ENCODE results near the gene COL17A1.

COL17A1 gene

DNA sequence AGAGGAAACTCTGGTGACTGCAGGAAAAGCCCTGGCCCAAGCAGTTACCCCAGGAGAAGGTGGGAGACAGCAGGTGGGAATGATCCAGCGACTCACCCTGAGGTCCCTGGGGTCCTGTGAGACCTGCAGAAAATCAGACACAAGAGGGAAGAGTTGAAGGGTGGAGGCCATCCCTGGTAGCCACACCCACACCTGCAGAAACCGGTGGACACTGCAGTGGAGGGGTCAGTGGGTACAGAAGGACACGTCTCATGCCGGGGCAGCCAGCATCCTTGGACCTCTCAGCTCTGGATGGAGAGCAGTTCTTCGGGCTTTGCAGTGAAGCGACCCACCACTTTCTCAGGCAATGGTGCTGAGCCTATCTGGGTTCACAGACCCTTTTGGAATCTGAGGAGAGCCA, 39.0 kb downstream of the COL17A1 start:
- no peak for FAIRE-seq

DNA sequence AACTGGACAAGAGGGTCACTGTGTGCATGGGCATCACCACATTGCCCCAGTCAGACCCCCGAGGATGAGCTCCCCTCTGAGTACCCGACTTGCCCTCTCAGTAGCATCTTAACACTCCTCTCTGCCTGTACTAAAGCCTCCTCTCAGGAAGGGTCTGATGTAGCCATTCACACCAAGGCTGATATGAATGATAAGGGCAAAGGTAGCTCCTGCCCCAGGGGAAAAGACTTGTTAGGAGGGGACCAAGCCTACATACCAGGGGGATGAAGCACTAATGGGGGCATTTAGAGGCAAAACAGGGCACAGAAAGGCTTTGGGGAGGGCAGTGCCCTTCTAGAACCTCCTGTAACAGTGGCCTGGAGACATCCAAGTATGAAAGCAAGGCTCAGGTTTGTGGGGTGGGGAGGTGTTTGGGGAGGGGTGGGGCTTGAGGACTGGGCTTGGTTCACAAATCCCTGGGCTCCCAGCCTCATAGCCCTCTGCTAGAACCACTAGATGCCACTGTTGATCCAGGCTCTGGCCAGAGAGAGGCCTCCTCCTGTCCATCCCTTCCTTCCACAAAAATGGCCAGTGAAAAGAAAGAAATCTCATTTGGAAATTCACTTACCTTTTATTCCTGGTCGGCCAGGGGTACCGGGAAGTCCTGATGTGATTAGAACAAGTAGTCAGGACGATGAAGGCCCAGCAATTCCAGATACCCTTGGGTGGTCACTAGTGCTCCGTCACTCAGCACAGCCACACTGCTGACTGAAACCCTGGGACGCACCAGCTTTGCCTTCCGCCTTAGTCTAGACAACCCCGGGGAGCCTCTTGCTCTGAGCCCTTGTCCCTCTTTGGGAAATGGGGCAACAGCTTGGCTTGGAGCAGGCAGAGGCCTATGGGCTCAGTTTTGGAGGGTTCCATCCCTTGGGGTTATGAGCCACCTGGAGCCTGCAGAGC, 40.3 kb downstream of the COL17A1 start:
- FAIRE-seq, result no peak

DNA sequence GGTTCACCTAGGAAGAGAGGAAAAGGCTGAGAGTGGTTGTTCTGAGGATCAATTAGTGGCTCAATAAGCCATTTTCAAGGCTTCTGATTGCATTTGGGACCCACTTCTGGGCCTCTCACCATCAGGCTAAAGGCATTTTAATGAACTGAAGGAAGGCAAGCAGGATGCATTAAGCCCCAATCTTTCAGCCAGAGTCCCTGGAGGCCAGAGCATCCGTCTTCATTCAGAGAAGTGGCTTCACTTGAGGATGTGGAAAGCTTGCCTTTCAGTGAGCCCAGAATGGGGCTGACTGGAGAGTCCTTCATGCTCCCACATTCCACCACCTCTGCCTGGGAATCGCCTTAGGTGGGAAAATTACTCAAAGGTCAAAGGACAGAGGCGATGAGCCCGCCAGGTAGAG, 41.8 kb downstream of the COL17A1 start:
- no peak for FAIRE-seq

DNA sequence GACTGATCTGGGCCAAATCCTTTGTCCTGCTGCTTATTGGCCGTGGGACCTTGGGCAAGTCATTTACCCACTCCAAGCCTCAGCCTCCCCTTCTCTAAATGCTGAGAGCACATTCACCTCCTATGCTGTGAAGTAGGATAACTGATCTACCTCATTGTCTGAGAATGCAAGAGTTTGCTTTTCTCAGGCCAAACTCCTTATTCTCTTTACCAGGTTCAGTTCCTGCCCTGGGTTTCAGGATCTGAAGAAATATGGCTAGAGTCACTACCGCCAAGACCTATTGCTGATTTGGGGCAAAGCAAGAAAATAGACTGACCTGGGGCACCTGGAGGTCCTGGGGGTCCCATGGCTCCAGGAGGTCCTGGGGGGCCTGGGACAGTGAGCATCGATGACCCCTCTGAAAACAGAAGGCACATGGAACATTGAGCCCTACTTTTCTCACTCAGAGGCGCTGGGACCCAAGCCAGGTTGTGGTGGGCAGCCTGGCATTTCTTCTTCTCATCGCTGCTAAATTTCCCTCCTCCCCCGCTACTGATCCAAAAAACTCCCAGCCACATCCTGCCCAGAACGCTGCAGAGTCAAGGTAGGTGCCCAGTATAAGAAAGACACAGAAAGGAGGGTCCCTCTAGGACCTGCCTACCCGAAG, 42.4 kb downstream of the COL17A1 start:
- no peak for FAIRE-seq

DNA sequence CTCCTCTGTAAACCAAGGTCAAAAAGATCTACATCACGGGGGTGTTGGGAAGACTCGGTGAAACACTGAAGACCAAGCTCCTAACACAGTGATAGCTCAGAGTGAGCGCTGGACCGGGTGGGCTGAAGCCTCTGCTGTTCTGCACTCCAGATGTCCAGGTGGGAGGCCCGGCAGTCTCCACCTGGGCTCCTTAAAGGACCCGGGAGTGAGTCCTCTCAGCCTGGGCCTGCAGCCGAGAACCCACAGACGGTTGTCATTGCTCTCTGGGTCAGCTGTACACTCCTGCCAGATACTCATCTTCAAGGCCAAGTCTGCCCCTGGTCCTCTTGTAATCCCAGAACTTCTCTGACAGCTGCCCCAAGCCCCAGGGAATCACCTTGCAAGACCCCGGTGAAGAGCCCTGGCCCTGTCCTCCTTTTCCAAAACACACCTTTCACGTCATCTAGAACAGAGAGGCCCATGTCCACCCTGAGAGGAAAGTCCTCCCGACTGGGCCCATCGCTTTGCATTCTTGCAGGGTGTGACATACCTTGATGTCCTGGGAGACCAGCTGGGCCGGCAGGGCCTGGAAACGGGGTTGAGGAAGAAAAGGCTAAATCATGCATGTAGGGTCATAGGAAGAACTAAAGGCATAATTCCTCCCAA, 43.7 kb downstream of the COL17A1 start:
- FAIRE-seq, result no peak

DNA sequence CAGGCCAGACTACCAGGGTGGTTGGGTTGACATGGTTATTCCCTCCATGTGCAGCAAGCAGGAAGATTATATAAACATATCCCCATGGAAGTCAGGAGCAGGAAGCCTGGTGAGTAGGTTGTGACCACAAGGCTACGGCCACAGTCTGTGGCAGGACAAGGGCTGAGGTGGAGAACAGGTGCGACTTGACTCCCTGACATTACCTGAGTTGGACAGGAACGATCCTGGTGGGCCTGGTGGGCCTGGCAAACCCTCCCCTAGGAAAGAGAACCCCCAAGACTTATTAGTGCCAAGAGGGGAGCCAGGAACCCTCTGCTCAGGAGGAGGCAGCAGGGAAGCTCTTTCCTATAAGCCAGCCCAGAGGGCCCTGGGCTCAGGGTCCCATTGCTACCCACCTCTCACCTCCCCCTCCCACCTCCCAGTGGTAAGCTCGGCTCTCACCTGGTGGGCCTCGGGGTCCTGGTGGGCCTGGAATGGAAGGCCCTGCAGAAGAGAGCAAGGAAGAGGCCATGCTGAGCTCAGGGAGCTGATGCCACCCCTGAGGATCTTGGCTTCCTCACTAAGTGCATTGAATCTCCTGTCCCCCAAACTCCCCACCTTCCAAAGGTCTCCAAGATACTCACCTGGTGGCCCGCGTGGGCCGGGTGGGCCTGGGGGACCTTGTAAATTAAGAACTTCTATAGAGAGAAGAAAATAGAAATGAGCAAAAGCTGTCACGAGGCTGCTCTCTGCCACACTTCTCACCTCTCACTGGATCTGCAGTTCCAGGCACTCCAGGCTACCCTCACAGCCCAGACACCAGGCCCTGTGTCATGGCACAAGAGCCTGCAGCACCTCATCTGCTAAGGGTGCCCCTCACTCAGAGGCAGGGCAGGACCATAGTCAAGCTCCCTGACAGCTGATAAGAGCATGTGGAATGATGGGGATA, 44.6 kb downstream of the COL17A1 start:
- no peak for FAIRE-seq

DNA sequence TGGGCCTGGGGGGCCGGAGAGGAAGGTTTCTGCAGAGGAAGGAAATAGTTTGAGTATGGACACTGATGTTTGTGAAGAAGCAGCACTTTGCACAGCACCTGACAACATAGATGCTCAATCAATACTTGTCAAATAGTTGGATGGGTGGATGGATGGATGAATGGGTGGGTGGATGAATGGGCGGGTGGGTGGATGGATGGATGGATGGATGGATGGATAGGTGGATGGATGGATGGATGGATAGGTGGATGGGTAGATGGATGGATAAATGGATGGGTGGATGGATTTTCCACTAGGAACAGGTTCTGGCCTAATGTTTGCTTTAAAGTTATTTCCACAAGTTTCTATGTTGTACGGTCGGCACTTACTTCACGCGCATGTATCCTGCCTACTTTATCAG, 45.3 kb downstream of the COL17A1 start:
- no peak for FAIRE-seq

DNA sequence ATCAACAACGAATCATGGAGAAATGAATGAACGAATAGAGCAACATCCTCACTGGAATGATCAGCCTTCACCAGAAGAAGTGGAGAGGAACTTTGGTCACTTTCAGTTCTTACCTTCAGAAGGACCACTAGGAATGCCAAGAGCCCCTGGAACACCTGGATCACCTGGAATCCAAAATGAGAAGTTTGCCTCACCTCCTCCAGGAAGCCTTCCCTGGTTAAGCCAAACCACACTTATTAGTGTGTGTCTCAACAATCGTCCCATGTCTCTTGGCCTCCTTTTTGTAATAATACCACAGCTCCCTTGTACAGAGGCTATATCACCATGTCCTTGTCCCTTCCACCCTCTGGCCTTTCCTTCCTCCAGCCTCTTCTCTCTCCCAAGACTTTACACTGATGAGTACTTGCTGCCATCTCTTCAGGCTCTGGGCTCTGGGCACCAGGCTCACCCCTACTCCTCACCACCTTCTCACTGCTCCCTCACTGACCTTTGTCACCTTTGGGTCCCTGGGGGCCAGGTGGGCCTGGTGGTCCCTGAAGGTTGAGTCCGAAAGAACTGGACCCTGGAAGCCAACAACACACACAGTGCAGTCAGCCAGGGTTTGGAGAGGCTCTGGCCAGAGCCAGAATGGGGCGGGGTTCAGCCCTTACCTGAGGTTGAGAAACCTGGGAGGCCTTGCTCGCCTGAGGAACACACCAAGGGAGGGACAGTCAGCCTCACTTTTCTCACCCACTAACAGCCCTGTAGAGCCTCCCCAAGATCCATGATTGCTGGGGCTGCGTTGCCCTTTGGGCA, 46.5 kb downstream of the COL17A1 start:
- no peak for FAIRE-seq

DNA sequence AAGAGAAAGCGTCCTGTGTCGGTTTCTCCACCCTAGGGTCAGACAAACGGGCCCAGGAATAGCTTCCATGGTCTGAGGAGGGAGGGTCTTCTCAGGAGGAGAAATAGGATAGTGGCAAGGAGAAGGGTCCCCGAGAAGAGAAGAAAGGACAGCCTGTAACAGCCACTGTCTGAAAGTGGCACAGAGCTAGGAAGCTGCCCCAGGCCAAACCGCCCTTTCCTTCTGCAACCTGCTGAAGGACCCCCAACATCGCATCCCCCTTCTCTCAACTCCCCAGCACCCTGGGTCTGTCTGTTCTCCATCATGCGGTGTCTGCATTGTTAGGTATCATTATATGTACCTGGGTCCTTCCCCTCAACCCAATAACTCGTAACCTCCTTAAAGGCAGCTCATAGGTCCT, 47.1 kb downstream of the COL17A1 start:
- FAIRE-seq, result no peak

DNA sequence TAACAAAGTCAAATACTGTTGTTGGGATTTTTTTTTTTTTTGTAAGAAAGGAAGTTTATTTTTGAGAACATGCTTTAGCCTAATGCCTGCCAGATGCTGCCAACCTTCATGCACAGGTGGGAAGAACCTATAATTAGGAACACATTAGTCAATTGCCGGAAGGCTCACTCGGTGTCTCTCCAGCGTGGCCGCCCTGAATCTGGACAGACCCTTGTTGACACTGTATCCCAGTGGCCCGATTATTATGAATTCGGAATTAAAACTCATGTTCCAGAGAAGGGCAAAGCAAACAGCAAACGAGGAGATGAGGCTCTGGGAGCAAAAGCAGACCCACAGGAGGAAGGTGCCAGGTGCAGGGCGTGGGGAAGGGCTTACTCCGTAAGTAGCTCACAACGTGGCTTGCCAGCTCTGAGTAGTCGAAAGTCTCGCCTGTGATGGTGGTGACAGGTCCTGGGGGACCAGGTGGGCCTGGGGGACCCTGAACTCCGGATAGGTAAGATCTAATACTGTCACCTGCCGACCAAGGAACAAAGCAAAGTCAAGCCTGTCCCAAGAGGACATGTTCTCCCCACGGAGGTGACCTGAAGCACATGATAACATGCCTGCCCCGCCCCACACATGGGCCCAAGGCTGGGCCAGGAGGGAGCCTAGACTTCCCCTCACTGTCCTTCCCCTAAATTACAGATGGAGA, 48.3 kb downstream of the COL17A1 start:
- no peak for FAIRE-seq

DNA sequence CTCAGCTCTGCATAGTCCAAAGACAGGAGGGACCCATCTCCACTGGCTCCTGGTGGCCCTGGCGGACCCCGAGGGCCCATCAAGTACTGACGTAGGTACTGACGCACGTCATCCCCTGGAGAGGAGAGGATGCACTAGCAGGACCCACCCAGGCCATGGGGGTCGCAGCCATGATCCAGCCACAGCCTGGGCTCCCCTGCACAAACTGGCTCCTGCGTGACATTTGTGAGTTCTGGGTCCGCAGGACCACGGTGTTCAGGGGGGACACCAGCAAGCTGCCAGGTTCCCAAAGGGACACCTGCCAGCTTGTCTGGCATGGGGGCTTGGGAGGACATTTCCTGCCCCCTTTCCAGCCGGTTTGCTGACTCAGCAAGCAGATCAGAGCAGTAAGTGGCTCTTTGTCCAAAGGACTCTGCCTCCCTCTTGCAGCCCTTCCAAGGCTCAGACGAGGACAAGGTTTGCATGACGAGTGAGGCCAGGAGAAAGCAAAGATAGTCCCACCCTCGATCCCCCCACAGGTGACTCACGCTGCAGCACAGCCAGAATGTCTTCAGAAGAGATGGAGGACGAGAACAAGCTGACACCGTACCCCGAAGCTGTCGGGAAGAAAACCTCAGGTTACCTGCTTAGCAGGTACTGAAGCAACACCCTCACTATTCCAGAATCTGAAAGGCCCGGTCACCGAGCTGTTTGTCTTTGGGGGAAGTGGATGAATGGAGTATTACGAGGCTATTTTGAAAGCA, 49.0 kb downstream of the COL17A1 start:
- FAIRE-seq, result no peak

DNA sequence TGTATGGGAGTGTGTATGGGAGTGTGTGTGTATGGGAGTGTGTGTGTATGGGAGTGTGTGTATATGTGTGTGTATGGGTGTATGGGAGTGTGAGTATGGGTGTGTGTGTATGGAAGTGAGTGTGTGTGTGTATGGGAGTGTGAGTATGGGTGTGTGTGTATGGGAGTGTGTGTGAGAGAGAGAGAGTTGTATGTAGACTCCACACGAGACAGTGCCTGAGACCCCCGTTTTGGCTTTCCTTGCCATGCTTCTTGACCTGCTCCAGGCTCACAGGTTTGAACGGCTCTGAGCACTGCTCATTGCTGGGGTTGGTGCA, 49.7 kb downstream of the COL17A1 start:
- FAIRE-seq, result no peak

DNA sequence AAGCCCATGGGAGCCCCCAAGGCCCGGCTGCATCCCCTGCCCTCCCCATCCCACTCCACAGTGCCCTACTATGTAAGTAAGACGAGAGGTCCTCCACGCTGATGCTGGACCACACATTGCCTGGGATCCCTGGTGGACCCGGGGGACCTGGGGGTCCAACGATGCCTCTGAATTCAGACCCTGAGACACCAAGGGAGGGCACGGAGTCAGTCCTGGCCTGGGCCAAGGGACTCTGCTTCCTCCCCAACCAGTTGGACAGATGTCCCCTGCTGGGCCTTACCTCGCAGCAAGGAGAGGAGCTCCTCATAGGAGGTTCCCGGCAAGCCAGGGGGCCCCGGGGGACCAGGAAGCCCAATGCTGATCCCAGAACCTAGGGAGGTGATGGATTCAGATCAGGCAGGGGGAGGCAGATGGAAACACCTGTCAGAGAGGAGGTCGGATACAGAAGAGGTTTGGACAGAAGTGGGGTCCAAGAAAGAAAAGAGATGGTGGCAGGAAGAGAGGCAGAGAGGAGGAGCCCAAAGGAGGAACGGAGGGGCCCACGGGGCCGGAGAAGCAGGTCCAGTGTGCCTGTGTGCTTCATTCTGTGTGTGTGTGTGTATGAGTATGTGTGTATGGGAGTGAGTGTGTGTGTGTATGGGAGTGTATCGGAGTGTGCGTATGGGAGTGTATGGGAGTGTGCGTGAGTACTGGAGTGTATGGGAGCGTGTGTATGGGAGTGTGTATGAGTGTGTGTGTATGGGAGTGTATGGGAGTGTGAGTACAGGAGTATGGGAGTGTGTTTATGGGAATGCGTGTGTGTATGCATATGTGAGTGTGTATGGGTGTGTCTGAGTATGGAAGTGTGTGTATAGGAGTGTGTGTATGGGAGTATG, 50.2 kb downstream of the COL17A1 start:
- FAIRE-seq, result no peak

DNA sequence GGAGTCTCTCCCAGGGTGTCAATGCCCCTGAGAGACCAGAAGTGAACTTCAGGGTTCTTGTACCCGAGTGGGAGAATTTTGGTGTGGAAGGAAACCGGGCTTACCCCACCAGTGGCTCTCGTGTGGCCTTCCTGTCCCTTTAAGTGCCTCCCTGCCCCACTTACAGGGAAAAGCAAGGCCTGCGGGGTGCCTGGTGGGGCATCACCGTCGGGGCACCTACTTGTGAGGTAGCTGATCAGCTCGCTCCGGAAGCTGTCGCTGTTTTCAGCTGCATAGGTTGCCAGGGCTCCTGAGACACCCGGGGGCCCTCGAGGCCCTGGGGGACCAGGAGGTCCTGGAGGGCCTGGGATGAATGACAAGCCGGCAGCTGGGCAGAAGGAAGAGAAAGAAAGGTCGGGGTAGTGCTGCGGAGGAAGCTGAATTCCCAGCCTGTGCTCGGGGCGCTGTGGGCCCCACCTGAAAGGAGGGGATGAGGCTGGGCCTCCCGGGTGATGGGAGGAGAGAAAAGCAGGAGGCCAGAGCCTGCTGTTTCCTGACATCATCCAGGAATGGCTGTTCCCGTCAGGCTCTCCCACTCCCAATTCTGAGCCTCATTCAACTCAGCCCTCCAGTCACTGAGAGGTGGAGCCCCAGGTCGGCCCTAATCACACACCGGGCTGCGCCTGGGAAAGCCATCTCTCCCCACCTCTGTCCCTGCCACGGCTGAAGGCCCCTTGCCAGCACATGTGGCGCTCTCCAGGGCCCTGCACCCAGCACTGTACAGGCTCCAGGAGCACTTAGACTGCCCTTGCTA, 51.1 kb downstream of the COL17A1 start:
- no peak for FAIRE-seq

DNA sequence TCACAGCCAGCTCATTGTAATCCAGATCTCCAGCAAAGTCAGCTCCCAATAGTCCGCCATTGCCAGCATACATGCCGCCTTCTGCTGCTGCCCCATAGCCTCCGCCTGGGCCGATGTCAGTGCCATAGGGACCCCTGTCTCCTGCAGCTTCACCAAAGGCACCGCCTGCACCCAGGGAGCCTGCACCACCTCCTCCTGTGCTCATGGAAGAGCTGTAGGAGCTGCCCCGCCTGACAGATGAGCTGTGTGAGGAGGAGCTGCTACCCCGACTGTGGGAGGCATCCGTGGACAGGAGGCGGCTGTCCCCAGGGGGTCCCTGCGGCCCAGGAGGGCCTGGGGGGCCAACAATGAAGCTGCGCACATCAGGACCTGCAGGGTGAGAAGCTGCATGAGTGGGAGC, 51.7 kb downstream of the COL17A1 start:
- no peak for FAIRE-seq

DNA sequence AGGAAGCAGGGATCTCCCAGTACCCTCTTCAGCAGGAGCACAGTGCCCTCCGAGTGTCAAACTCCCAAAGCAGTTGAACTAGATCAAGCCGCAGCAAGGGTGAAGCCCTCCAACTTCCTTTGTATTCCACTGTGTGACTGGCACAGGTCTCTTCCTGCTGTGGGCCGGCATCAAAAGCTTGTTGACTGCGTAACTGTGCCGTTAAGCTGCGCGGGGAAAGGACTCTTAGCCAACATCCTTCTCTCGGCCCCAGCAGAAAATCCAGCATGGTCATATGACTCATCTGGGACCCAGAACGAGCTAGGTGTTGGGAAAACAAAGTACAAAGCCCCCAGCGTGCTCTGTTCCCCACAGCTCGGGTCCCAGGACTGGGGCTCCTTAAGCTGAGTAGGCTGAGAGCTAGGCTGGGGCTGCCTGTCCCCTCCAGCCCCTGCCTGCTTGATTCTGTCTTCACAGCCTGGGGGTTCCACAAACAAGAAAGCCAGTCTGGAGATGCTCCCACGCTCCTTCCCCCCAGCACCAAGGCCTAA, 52.2 kb downstream of the COL17A1 start:
- FAIRE-seq, result no peak

DNA sequence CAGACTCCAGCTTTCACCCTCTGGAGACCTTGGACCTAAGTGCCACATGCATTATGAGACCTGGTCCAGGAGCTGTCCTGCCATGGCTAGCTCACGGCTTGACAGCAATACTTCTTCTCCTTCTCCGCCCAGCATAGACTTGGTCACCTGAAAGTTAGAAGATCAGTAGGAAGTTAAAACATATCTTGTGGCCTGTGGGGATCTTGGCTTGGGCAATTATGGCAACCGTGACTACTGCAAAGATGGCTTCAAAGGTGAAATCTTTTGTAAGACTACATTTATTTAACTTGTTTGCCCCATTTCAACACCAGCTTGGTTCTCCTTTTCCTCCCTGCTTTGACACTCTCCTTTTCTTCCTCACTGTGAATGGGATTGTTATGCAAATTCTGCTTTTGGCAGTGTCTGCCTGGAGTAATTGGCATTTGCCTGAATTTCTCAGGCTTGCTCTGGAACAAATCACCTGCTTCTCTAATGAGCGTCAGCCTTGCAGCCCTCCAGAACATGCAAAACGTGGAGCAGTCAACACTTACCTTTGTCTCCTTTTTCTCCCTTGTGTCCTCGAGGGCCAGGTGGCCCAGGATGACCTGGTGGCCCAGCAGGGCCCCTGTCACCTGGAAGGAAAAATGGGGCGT, 53.4 kb downstream of the COL17A1 start:
- FAIRE-seq, result no peak

DNA sequence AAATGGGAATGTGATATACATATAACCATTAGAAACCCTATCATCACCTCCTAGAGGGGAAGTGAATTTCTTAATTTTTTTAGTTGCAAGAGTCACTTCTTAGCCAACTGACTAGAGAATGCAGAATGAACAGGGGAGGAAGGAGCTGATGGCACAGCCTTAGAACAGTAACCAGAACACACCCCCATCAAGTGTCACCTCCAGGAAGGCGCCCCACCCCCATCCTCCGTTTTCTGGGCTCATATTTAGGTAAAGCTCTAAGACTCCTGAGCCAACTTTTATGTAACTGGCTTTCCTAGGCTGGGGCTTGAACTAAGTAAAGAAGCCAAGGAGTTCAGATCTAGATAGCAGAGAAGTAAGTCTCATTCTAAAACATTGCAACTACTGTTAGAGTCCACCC, 54.0 kb downstream of the COL17A1 start:
- FAIRE-seq, result no peak
